Measurements from ENCODE around the gene ADRB2. TPM values are rescaled to one million over a fixed set of nuclear protein-coding genes. Genes with fewer than 3 reads are reported as not detected.

ADRB2 gene
- total and polyA plus RNA-seq, 11 donors: 1.8 to 8.3 (median 5.2) TPM

GRCh38 chr5:148793261-148793660, 33.1 kb upstream of the ADRB2 start:
- no peak for ATAC-seq

GRCh38 chr5:148794275-148794674, 32.1 kb upstream of the ADRB2 start:
- DNase-seq (no peak), ATAC-seq (no peak)
- intact Hi-C loops (cut with DNase I): no loop called here
- Histone ChIP-seq H3K27me3 (no peaks in the 10 kb centered on the region), H3K4me3 (no peak overlapping the region), H3K9me3 (no peaks in the 10 kb centered on the region), H3K4me1 (peaks cover 0 to 8% (median 0%) of the 10 kb centered on the region in 12 donors), H3K36me3 (no peaks in the 10 kb centered on the region), H3K27ac (no peak overlapping the region)
- TF ChIP-seq POLR2A (IDR thresholded peaks at IDR 0.05) (no peak), CTCF (IDR thresholded peaks at IDR 0.05) (no peak)
- 88 to 100% (median 98%) methylated on average over 1 of the region's 1 CpG for WGBS, 4 donors

More at GRCh38 chr5:148793261-148793660, 33.1 kb upstream of the ADRB2 start:
- peaks cover 0 to 8% (median 0%) of the 10 kb centered on the region in 12 donors for H3K4me1 ChIP-seq
- TF ChIP-seq CTCF (IDR thresholded peaks at IDR 0.05) (no peak), POLR2A (IDR thresholded peaks at IDR 0.05) (no peak)
- H3K4me3 ChIP-seq: no peak overlapping the region
- DNase-seq: no peak
- no peaks in the 10 kb centered on the region for H3K9me3 ChIP-seq
- H3K27ac ChIP-seq: no peak overlapping the region
- no peaks in the 10 kb centered on the region for H3K27me3 ChIP-seq
- intact Hi-C loops (cut with DNase I): no loop called here
- no peaks in the 10 kb centered on the region for H3K36me3 ChIP-seq

GRCh38 chr5:148794729-148795561, 31.5 kb upstream of the ADRB2 start:
- Histone ChIP-seq H3K9me3 (no peaks in the 10 kb centered on the region), H3K4me1 (peaks cover 0 to 10% (median 0%) of the 10 kb centered on the region in 12 donors), H3K27me3 (no peaks in the 10 kb centered on the region), H3K27ac (no peak overlapping the region), H3K4me3 (no peak overlapping the region), H3K36me3 (no peaks in the 10 kb centered on the region)
- no peak for TF ChIP-seq POLR2A (IDR thresholded peaks at IDR 0.05)
- no peak for TF ChIP-seq CTCF (IDR thresholded peaks at IDR 0.05)
- ATAC-seq: no peak
- DNase-seq: no peak
- intact Hi-C loops (cut with DNase I): no loop called here
- 81 to 84% (median 82%) methylated on average over 5 of the region's 5 CpGs for WGBS, 4 donors

GRCh38 chr5:148796936-148797335, 29.5 kb upstream of the ADRB2 start:
- TF ChIP-seq CTCF (IDR thresholded peaks at IDR 0.05) (no peak), POLR2A (IDR thresholded peaks at IDR 0.05) (no peak)
- ATAC-seq (no peak), DNase-seq (no peak)
- intact Hi-C loops (cut with DNase I): no loop called here
- peaks cover 0 to 11% (median 0%) of the 10 kb centered on the region in 12 donors for H3K4me1 ChIP-seq
- H3K27ac ChIP-seq: no peak overlapping the region
- H3K9me3 ChIP-seq: no peaks in the 10 kb centered on the region
- no peak overlapping the region for H3K4me3 ChIP-seq
- H3K27me3 ChIP-seq: no peaks in the 10 kb centered on the region
- 92 to 100% (median 96%) methylated on average over 1 of the region's 1 CpG for WGBS, 4 donors
- H3K36me3 ChIP-seq: no peaks in the 10 kb centered on the region

All from heart left ventricle (tissue), 16 donors.